ENCODE data around the gene KLF2.
"Not testable (repeated sequence)": the region's sequence is repeated elsewhere in the genome, so short reads cannot be mapped to it uniquely, and the experiment has no call there.

KLF2 gene

DNA sequence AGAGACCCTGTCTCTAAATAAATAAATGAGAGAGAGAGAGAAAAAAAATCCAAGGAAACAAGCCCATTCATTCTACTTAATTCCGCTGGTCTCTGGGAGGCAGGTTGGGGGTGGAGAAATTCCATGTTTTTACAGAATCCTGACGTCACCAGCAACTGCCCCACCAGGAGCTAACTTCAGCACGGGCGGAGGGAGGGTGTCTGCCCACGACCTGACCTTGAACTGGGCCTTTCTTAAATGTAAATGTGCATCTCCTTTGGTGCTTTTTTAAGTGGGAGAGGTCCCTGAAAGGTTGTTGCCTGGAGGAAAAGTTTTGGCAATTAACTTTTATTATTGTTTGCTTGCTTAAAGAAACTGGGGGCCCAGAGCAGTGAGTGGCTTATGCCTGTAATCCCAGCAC lies 15.5 kb downstream of the KLF2 start:
- Histone ChIP-seq H3K9ac (ENCODE audit: low read depth, low read length) (no peak overlapping the region), H3K4me1 (ENCODE audit: control insufficient read depth, insufficient read depth, low read length) (peaks cover 33% of the 10 kb centered on the region), H3K27me3 (ENCODE audit: control insufficient read depth, insufficient read depth, low read length) (no peaks in the 10 kb centered on the region), H3K36me3 (ENCODE audit: insufficient read depth, low read length) (no peaks in the 10 kb centered on the region), H3K9me3 (replicated peaks; ENCODE audit: low read length) (no peaks in the 10 kb centered on the region), H3K4me3 (ENCODE audit: low read length) (no peak overlapping the region), H3K4me2 (ENCODE audit: low read length) (no peak overlapping the region)

DNA sequence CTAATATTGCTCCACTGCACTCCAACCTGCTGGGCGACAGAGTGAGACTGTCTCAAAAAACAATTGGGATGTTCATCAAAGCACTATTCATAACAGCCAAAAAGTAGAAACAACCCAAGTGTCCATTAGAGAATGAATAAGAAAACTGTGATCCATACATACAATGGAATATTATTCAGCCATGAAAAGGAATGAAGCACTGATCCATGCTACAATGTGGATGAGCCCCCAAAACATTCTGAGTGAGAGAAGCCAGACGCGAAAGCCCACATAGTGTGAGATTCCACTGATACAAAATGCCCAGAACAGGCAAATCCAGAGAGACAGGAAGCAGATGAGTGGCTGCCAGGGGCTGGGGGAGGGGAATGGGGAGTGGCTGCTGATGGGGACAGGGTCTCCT lies 16.0 kb downstream of the KLF2 start:
- peaks cover 33% of the 10 kb centered on the region for H3K4me1 ChIP-seq (ENCODE audit: control insufficient read depth, insufficient read depth, low read length)
- no peaks in the 10 kb centered on the region for H3K36me3 ChIP-seq (ENCODE audit: insufficient read depth, low read length)

DNA sequence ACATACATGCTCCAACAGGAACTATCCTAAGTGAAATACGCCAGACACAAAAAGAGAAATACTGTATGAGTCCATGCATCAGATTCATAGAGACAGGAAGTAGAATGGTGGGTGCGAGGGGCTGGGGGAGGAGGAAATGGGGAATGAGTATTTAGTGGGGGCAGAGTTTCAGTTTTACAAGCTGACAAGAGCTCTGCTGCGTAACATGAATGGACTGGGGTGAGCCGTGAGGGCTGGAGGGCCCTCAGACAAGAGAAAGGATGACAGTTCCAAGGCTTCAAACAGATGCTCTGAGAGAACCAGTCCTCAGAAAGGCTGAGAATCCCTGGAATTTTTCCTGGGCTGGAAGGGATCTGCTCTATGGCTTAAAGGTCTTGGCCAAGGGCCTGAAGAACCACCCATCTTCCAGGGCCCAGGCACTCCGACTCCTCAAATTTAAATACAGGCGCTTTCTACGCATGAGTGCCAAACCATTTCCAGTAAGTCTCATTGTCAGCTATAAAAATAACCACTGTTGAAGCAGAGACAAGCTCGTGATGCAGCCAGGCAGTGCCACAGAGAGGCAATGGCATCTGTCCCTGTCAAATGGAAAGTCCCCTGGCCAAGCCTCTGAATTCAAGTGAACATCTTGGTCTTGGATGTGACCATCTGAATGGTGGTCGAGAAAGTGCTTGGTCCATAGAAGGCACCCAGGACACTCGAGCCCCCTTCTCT lies 17.5 kb downstream of the KLF2 start:
- Histone ChIP-seq H3K27me3 (ENCODE audit: control insufficient read depth, insufficient read depth, low read length) (no peaks in the 10 kb centered on the region), H3K4me3 (ENCODE audit: low read length) (no peak overlapping the region), H3K4me1 (ENCODE audit: control insufficient read depth, insufficient read depth, low read length) (peaks cover 26% of the 10 kb centered on the region), H3K9me3 (replicated peaks; ENCODE audit: low read length) (no peaks in the 10 kb centered on the region), H3K4me2 (ENCODE audit: low read length) (no peak overlapping the region), H3K36me3 (ENCODE audit: insufficient read depth, low read length) (no peaks in the 10 kb centered on the region), H3K9ac (ENCODE audit: low read depth, low read length) (no peak overlapping the region)

More for the DNA sequence above, 16.0 kb downstream of the KLF2 start:
- Histone ChIP-seq H3K27me3 (ENCODE audit: control insufficient read depth, insufficient read depth, low read length) (no peaks in the 10 kb centered on the region), H3K4me3 (ENCODE audit: low read length) (no peak overlapping the region), H3K9me3 (replicated peaks; ENCODE audit: low read length) (no peaks in the 10 kb centered on the region), H3K4me2 (ENCODE audit: low read length) (no peak overlapping the region), H3K9ac (ENCODE audit: low read depth, low read length) (no peak overlapping the region)

DNA sequence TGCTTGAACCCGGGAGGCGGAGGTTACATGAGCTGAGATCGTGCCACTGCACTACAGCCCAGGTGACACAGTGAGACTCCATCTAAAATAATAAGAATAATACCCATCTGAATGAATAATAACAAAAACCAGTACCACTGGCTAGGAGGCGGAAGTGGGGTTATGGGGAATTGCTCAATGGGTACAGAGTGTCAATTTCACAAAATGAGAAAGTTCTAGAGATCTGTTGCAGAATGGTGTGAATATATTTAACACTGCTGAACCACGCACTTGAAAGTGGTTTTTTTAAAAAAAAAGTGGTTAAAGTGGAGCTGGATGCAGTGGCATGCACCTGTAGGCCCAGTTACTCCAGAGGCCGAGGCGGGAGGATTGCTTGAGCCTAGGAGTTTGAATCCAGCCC lies 18.5 kb downstream of the KLF2 start:
- Histone ChIP-seq H3K9ac (ENCODE audit: low read depth, low read length) (no peak overlapping the region), H3K4me3 (ENCODE audit: low read length) (no peak overlapping the region), H3K4me1 (ENCODE audit: control insufficient read depth, insufficient read depth, low read length) (peaks cover 19% of the 10 kb centered on the region), H3K36me3 (ENCODE audit: insufficient read depth, low read length) (no peaks in the 10 kb centered on the region), H3K9me3 (replicated peaks; ENCODE audit: low read length) (no peaks in the 10 kb centered on the region), H3K27me3 (ENCODE audit: control insufficient read depth, insufficient read depth, low read length) (no peaks in the 10 kb centered on the region), H3K4me2 (ENCODE audit: low read length) (no peak overlapping the region)

DNA sequence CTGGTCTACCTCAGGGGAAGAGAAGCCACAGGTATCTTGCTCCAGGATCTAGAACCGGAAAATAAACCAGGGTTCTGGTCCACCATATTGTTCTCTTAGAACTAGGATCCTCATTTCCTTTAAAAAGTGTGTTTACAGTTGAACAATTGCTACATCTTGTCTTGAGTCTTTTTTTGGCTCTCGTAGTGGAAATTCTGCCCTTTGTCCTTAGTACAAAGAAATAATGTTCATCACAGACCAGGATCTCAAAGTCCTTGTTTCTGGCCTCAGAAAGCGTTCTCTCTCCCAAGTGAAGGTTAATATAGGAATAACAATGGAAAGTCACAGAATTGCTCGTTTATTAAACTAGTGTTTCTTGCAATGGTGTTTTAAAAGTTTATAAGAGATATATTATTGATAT lies 20.8 kb downstream of the KLF2 start:
- no peak overlapping the region for H3K4me3 ChIP-seq (ENCODE audit: low read length)

DNA sequence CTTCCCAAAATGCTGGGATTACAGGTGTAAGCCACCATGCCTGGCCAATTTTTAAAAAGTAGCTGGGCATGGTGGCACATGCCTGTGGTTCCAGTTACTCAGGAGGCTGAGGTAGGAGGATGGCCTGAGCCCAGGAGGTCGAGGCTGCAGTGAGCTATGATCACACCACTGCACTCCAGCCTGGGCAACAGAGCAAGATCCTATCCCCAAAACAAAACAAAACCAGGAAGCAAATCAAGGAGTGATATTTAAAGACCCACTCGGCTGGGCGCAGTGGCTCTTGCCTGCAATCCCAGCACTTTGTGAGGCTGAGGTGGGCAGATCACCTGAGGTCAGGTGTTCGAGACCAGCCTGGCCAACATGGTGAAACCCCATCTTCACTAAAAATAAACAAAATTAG lies 22.5 kb downstream of the KLF2 start:
- H3K9ac ChIP-seq (ENCODE audit: low read depth, low read length); H3K4me2 ChIP-seq (ENCODE audit: low read length); H3K27me3 ChIP-seq (ENCODE audit: control insufficient read depth, insufficient read depth, low read length); H3K9me3 ChIP-seq (replicated peaks; ENCODE audit: low read length); H3K4me3 ChIP-seq (ENCODE audit: low read length); H3K36me3 ChIP-seq (ENCODE audit: insufficient read depth, low read length): not testable (repeated sequence)
- peaks cover 12% of the 10 kb centered on the region for H3K4me1 ChIP-seq (ENCODE audit: control insufficient read depth, insufficient read depth, low read length)

More for the DNA sequence above, 20.8 kb downstream of the KLF2 start:
- H3K4me1 ChIP-seq (ENCODE audit: control insufficient read depth, insufficient read depth, low read length): peaks cover 5% of the 10 kb centered on the region
- no peak overlapping the region for H3K4me2 ChIP-seq (ENCODE audit: low read length)
- no peak overlapping the region for H3K9ac ChIP-seq (ENCODE audit: low read depth, low read length)
- H3K9me3 ChIP-seq (replicated peaks; ENCODE audit: low read length): no peaks in the 10 kb centered on the region
- H3K36me3 ChIP-seq (ENCODE audit: insufficient read depth, low read length): no peaks in the 10 kb centered on the region
- no peaks in the 10 kb centered on the region for H3K27me3 ChIP-seq (ENCODE audit: control insufficient read depth, insufficient read depth, low read length)

DNA sequence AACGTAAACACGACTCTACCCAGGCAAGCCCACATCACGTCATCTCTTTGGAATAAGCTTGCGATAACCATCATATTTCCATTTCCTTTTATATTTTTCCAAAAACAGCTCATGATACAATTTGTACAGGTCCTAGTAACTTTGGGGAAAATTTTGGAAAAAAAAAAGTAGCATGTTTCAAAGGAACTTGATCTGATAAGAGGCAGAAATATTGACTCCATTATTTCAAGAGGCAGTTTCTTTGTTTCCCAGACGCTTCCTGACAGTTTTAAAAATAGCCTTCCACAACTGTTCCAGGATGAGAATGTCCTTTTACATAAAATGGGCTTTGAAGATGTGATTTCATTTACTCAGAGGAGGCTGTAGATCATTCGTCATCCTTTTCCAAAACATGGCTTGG lies 23.1 kb downstream of the KLF2 start:
- H3K9me3 ChIP-seq (replicated peaks; ENCODE audit: low read length): no peaks in the 10 kb centered on the region
- H3K4me2 ChIP-seq (ENCODE audit: low read length): no peak overlapping the region
- no peaks in the 10 kb centered on the region for H3K27me3 ChIP-seq (ENCODE audit: control insufficient read depth, insufficient read depth, low read length)
- no peaks in the 10 kb centered on the region for H3K36me3 ChIP-seq (ENCODE audit: insufficient read depth, low read length)
- peaks cover 6% of the 10 kb centered on the region for H3K4me1 ChIP-seq (ENCODE audit: control insufficient read depth, insufficient read depth, low read length)
- H3K9ac ChIP-seq (ENCODE audit: low read depth, low read length): no peak overlapping the region
- H3K4me3 ChIP-seq (ENCODE audit: low read length): no peak overlapping the region

DNA sequence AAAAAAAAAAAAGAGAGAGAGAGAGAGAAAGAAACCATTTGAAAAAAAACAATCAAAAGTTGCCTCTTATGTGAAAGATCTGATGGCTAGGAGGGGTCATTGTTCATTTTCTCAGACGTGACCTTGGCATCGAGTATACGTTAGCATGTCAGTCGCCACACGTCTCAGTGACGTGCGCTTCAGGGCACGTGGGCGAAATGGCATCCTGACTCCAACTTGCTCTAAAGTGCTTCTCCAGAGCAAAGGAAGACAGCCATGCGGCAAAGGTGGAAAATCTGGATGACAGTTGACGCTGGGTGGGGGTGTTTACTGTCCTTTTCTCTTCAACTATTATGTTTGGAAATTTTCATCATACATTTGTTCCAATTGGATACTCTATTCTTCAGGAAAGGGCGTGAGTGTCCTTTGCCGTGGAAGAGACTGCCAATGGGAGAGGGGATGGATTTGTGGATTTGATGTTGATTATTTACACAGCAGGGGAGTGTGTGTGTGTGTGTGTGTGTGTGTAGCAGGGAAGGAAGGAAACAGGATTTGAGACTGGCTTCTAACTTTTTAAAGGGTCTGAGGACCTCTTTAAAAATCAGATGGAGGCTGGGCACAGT lies 25.0 kb downstream of the KLF2 start:
- peaks cover 6% of the 10 kb centered on the region for H3K4me1 ChIP-seq (ENCODE audit: control insufficient read depth, insufficient read depth, low read length)
- no peaks in the 10 kb centered on the region for H3K9me3 ChIP-seq (replicated peaks; ENCODE audit: low read length)
- no peak overlapping the region for H3K4me3 ChIP-seq (ENCODE audit: low read length)
- H3K9ac ChIP-seq (ENCODE audit: low read depth, low read length): no peak overlapping the region
- no peaks in the 10 kb centered on the region for H3K36me3 ChIP-seq (ENCODE audit: insufficient read depth, low read length)
- no peak overlapping the region for H3K4me2 ChIP-seq (ENCODE audit: low read length)
- no peaks in the 10 kb centered on the region for H3K27me3 ChIP-seq (ENCODE audit: control insufficient read depth, insufficient read depth, low read length)

DNA sequence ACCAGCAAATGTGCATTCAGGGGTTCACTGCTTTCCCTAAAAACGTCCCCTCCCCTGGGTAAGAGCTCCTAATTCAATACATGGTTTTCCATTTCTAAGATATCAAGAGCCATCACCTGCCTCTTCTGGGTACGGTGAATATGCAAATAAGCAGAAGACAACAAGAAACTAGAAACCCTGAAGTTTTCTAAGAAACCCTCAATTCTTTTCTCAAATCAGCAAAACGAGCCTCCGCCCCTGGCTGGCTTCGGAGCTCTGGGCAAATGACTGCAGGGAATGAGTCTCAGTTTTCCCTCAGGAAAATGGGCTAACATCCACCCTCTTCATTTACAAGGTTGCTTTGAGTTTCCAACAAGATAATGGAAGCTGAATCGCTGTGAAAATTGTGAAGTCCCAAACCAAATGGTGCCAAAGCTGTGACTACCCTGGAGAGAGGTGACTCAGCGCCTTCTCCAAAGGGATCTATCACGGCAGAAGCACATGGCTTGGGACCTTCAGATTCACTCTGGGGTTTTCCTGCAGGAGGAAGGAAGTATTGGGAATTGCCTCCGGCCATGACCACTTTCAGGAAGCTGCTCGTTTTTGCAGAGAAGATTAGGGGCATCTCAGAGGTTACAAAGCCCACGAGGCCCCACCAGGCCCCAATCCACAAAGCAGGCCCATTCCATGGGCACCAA lies 26.6 kb downstream of the KLF2 start:
- Histone ChIP-seq H3K9me3 (replicated peaks; ENCODE audit: low read length) (no peaks in the 10 kb centered on the region), H3K36me3 (ENCODE audit: insufficient read depth, low read length) (no peaks in the 10 kb centered on the region), H3K4me2 (ENCODE audit: low read length) (no peak overlapping the region), H3K27me3 (ENCODE audit: control insufficient read depth, insufficient read depth, low read length) (no peaks in the 10 kb centered on the region), H3K4me3 (ENCODE audit: low read length) (no peak overlapping the region), H3K9ac (ENCODE audit: low read depth, low read length) (no peak overlapping the region), H3K4me1 (ENCODE audit: control insufficient read depth, insufficient read depth, low read length) (peaks cover 14% of the 10 kb centered on the region)

DNA sequence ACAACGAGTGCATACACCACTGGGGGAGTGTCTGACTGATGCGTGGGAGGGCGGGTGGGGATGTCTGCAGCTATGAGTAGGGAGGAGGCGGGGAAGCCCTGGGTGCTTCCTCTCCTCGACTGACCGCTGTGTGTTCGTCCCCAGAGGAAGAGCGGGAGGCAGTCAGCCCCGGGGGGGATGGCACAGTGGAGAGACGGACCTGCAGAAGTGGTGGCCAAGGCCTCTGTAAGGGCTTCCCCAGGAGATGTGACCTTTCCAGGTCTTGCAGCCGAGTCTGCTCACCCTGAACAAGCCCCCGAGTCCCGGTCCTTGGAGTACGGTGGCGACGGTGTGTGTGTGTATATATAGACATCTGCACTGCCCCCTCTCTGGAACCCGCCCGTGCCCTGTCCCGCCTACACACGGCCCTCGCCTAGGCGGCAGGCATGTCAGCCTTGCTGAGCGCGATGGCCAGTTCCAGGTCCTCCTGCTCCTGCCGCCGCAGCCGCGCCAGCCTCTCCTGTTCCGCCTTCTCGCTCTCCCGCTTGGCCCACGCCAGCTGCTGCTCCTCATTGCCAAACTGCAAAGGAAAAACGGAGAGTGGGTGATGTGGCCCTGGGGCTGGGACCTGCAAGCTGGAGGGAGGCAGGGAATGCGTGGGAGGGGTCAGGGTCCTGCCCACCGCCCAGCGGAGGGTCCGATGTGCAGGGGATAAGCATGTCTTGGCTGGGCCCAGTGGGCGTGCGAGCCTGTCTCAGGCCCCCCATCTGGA lies 30.8 kb downstream of the KLF2 start:
- peaks cover 14% of the 10 kb centered on the region for H3K4me1 ChIP-seq (ENCODE audit: control insufficient read depth, insufficient read depth, low read length)
- H3K9me3 ChIP-seq (replicated peaks; ENCODE audit: low read length): no peaks in the 10 kb centered on the region
- H3K4me3 ChIP-seq (ENCODE audit: low read length): peak overlapping the region; percentile 32
- no peak overlapping the region for H3K9ac ChIP-seq (ENCODE audit: low read depth, low read length)
- H3K36me3 ChIP-seq (ENCODE audit: insufficient read depth, low read length): no peaks in the 10 kb centered on the region
- H3K27me3 ChIP-seq (ENCODE audit: control insufficient read depth, insufficient read depth, low read length): no peaks in the 10 kb centered on the region
- H3K4me2 ChIP-seq (ENCODE audit: low read length): peak overlapping the region; percentile 81

DNA sequence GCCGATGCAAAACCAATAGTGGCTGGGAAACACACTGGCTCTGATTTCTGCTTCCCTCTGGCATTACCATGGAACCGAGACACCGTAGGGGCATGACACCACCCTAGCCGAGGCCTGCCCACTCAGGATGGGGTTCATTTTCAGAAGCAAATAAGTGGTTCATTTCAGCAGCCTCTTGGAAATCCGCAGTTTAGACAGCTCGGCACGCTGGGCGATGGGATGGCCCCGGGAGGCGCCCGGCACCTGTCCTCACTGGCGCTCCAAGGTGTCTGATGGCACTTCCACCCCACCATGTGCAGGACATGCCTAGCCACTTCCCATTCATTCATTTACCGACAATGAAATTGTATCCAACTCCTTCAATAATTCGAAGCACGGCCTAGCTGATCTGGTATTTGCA lies 33.8 kb downstream of the KLF2 start:
- H3K36me3 ChIP-seq (ENCODE audit: insufficient read depth, low read length): no peaks in the 10 kb centered on the region
- H3K9ac ChIP-seq (ENCODE audit: low read depth, low read length): no peak overlapping the region
- no peak overlapping the region for H3K4me2 ChIP-seq (ENCODE audit: low read length)
- no peaks in the 10 kb centered on the region for H3K9me3 ChIP-seq (replicated peaks; ENCODE audit: low read length)
- no peaks in the 10 kb centered on the region for H3K27me3 ChIP-seq (ENCODE audit: control insufficient read depth, insufficient read depth, low read length)
- peaks cover 13% of the 10 kb centered on the region for H3K4me1 ChIP-seq (ENCODE audit: control insufficient read depth, insufficient read depth, low read length)
- H3K4me3 ChIP-seq (ENCODE audit: low read length): no peak overlapping the region
